Fibroblast of mammary gland (primary cell): ENCODE data around the gene MAP3K7.

ENCODE experiments used
- DNase-seq: peaks from one replicate; pipeline ENCODE4 v3.0.0-alpha.2; 2010; ENCODE audit warnings: low read depth
- H3K4me3 ChIP-seq: 2 replicates; pipeline ENCODE4 v1.5.1; 2011; ENCODE audit warnings: low read depth, mild to moderate bottlenecking, low read length, moderate library complexity; ENCODE audit not compliant: control insufficient read depth
- TF ChIP-seq, protein P1 (sequence below): conservative IDR thresholded peaks from 2 replicates; pipeline ENCODE4 v1.5.1; 2011; ENCODE audit warnings: low read depth, low read length, inconsistent platforms; ENCODE audit not compliant: control insufficient read depth, insufficient read depth

MAP3K7 gene

DNA sequence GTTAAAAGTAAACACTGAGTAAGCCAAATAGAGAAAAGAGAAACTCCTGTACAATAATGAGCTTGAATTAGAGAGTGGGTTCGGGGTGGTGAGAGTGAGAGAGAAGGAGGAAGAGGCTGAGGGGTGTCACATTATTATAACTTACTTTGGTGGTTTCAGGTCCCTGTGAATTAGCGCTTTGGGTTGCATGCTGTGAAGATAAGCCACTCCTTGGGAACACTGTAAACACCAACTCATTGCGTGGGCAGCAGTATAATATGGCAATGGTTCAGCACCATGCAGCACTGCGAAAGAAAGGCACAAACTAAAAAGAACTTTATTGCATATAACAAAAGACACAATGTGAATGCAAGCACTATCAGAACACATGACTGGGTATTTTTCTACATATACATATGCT, 26.9 kb downstream of the MAP3K7 start:
- H3K4me3 ChIP-seq = no peak overlapping the region
- DNase-seq = no peak
- TF ChIP-seq, protein P1, sequence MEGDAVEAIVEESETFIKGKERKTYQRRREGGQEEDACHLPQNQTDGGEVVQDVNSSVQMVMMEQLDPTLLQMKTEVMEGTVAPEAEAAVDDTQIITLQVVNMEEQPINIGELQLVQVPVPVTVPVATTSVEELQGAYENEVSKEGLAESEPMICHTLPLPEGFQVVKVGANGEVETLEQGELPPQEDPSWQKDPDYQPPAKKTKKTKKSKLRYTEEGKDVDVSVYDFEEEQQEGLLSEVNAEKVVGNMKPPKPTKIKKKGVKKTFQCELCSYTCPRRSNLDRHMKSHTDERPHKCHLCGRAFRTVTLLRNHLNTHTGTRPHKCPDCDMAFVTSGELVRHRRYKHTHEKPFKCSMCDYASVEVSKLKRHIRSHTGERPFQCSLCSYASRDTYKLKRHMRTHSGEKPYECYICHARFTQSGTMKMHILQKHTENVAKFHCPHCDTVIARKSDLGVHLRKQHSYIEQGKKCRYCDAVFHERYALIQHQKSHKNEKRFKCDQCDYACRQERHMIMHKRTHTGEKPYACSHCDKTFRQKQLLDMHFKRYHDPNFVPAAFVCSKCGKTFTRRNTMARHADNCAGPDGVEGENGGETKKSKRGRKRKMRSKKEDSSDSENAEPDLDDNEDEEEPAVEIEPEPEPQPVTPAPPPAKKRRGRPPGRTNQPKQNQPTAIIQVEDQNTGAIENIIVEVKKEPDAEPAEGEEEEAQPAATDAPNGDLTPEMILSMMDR = no peak

DNA sequence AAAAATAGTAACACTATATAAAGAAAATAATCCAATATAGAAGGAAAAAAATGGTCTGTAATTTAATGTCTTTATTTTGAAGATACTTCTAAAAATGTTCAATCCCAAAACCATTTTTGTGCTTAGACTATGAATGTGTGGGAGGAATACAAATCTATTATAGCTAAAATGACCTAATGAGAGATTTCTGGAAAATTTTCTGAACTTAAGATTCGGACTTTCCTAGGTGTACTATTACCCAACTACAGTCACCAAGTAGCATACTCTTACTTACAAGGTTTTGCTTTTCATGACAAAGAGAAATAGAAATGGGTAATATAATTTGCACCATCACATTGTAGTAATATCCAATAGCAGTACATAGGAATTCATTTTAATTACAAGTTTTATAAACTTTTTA, 29.9 kb downstream of the MAP3K7 start:
- TF ChIP-seq, protein P1 = no peak
- no peak for DNase-seq
- no peak overlapping the region for H3K4me3 ChIP-seq

DNA sequence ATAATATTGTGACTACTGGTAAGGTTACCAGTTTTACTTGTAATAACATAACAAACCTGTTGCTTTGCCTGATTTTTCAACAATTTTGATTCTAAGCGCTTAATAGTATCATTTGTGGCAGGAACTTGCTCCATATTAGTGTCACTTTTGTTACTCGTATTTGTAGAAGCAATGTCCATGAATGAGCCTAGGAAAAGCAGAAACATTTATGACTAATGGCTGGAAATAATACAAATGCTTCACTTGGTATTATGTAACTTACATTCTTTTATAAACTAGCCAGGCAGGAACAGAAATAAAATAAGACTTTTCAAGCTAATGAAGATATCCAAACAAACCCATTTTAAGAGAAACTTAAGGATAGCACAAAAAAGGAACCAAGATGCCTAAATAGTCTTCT, 38.9 kb downstream of the MAP3K7 start:
- TF ChIP-seq, protein P1 = no peak
- H3K4me3 ChIP-seq = no peak overlapping the region
- no peak for DNase-seq

DNA sequence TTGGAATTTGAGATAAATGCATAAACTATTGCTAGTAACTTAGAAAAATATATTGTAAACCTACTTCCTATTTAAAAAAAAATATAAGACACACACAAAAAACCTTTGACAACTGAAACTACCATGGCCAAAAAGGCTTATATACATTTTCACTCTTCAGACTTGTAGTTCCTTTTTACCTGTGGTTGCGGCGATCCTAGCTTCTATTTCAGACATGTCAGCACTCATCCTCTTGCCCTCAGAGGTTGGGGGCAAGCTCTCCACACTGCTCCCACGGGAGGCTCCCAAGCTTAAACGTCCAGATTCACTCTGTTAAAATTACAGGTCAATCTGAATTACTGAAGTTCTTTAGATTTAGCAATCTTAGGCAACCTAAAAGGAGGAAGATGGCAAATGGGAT, 39.8 kb downstream of the MAP3K7 start:
- TF ChIP-seq, protein P1 = no peak
- no peak overlapping the region for H3K4me3 ChIP-seq
- no peak for DNase-seq

DNA sequence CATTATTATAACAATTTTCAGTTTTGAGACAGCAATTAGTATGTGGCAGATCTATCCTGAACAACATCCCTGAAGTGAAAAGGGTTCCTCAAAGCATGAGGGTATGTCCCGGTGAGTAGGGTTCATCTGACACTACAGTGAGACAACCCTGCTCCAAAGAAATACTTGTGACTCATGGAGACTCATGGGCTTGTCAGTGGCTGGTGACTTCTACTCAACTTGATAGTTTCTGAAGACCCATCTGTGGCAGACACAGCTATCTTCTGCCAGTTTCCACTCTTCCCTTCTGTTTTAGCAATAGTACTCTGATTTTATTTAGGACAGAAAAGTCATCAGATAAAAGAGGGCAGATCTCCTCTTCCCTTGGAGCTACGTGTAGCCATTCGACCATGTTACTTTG, 41.4 kb downstream of the MAP3K7 start:
- TF ChIP-seq, protein P1 = no peak
- peak; percentile 30 for DNase-seq
- H3K4me3 ChIP-seq = no peak overlapping the region

DNA sequence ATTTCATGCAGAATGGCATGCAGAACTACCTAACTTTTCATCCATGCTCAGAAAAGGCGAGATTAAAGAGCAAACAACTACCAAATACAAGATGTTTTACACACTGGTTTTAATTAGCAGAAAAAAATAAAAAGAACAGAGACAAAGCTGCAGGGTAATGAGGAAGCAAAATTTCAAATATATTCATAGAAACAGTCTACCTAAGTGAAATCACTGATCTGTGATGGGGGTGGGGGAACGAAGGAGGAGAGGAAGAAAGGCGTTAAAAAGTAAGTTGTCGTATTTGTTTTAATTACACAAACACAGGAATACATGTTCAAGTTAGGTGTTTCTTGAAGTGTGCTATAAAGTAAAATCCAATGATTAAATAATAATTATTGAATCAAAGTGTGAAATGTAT, 42.1 kb downstream of the MAP3K7 start:
- TF ChIP-seq, protein P1 = no peak
- no peak overlapping the region for H3K4me3 ChIP-seq
- no peak for DNase-seq

DNA sequence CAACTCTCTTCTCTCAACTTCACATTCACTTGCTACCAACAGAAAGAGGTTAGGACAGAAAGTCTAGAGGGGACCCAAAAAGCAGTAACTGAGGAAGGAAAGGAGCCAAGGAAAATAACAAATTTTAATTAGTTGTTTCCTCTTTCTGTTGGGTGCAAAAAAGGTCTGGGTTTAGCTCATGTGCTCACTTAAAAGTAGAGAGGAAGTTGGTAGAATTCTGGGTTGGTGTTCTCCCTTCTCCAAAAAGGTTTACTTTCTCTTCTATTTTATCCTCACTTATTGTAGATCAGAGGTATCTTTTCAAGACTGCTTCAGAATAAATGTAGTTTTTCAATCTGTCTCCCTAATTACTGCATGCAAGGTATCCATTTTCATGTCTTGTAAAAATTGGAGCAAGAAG, 42.8 kb downstream of the MAP3K7 start:
- TF ChIP-seq, protein P1 = no peak
- H3K4me3 ChIP-seq = no peak overlapping the region
- DNase-seq = no peak
